ENCODE results near the gene PTPN11.

The PTPN11 gene

DNA sequence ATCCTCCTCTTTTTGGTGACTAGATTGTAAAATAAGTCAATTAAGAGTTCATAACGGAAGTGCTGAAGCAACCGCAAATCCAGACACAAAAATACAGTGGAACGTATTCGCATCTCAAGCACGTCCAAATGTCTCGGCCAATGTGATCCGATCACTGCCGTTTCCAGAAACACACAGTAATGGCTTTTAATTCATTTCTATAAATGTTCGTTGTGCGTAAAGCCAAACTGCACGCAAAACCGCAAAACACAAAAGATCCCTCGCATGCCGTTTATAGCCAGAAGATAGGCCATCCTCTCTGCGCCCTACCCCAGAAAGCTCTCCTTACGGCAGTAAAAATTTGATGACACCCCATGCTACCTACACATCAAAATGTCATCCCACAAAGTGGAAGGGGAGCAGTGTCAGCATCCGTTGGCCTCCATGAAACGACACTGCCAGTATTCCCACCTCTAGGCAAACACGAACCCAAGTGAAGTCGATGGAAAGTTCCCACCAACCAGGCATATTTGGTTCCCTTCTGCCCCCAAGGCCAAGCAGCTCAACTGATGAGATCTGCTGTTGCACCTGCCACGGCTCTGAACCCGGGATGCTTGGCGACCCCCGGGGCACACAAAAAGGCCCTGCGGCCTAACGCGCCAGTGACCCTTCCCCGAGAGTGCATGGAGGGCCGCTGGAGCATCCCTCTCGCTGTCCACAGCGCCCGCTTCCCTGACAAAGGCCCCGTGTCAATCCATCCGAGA is 37.9 kb upstream of the PTPN11 start:
- H3K4me3 ChIP-seq (replicated peaks; ENCODE audit: low read depth, low read length), result peak overlapping the region; percentile 84
- no peak for DNase-seq (ENCODE audit: extremely low read depth, insufficient read length)
- no peaks in the 10 kb centered on the region for H3K36me3 ChIP-seq (ENCODE audit: control insufficient read depth, insufficient read depth, low read length)
- no peaks in the 10 kb centered on the region for H3K27me3 ChIP-seq (replicated peaks; ENCODE audit: control insufficient read depth, insufficient read depth, low read length)
- TF ChIP-seq, protein P1, sequence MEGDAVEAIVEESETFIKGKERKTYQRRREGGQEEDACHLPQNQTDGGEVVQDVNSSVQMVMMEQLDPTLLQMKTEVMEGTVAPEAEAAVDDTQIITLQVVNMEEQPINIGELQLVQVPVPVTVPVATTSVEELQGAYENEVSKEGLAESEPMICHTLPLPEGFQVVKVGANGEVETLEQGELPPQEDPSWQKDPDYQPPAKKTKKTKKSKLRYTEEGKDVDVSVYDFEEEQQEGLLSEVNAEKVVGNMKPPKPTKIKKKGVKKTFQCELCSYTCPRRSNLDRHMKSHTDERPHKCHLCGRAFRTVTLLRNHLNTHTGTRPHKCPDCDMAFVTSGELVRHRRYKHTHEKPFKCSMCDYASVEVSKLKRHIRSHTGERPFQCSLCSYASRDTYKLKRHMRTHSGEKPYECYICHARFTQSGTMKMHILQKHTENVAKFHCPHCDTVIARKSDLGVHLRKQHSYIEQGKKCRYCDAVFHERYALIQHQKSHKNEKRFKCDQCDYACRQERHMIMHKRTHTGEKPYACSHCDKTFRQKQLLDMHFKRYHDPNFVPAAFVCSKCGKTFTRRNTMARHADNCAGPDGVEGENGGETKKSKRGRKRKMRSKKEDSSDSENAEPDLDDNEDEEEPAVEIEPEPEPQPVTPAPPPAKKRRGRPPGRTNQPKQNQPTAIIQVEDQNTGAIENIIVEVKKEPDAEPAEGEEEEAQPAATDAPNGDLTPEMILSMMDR (IDR thresholded peaks at IDR 0.05; ENCODE audit: insufficient read depth, low read length, poor library complexity, severe bottlenecking), result no peak

DNA sequence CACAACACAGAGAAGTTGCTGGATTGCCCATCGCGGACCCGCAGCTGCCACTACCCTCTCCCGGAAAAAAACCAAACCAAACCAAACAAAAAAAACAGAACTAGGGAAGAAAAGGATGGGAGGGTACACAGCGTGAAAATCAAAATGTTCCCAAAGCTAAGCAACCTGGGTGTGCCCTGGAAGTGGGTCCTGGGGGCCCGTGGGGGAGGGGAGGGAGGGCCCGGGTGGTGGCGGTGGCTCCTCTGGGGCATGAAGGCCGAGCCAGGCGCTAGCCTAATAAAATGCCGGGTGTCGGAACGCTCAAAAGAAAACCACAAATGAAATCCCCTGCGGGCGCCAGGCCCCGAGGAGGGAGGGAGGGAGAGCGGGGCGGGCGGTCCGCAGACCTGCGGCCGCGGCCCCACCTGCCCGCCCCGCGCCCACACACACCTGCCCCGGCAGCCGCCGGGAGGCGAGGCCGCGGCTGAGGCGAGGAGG is 37.3 kb upstream of the PTPN11 start:
- peak; percentile 75 for DNase-seq (ENCODE audit: extremely low read depth, insufficient read length)

DNA sequence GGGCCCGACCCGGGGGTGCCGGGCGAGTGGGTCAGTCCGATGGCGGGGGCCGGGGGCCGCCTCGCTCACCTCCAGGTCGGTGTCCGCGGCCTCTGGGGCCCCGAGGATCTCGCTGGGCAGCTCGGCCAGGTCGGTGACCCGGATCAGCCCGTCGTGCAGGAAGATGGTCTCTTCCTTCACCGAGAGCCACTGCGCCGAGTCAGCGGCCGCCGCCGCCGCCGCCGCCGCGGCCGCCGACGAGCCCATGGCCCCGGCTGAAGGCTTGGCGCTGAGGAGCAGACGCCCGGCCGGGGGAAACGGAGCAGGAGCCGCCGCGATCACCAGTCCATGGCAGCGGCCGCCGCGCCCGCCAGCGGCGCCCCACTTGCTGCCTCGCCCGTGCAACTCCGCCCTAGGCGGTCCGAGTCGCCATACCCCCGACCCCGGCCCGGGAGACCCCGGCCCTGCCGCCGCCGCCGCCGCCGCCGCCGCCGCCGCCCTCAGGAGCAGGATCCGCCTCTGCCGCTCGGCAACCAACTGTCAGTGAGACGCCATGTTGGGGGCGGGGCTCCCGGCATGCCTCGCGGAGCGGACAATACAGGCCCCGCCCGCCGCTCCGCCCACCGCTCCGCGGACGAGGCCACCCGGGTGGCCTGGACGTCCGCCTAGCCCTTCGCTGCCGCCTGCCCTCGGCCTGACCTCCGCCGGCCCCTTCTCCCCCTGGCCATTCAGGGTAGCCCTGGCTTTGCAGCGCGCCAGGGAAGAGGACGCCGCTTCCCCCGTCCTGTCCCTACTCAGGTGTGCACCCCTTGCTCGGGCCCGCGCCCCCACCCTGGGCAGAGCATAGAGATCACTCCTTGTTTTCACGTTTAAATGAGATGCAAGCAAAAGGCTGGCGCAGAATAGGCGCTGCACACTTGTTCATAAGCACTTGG is 36.6 kb upstream of the PTPN11 start, which contains the start of gene HECTD4:
Gene HECTD4, minus strand, starts transcription at position 549 of the 914 bp plus-strand sequence. Its CDS starts 303 bp downstream, at position 246.
- Histone ChIP-seq H3K27me3 (replicated peaks; ENCODE audit: control insufficient read depth, insufficient read depth, low read length) (no peaks in the 10 kb centered on the region), H3K4me3 (replicated peaks; ENCODE audit: low read depth, low read length) (peak within 1 kb of the TSS; percentile 84), H3K36me3 (ENCODE audit: control insufficient read depth, insufficient read depth, low read length) (no peaks in the 10 kb centered on the region)
- TF ChIP-seq, protein P1 (IDR thresholded peaks at IDR 0.05; ENCODE audit: insufficient read depth, low read length, poor library complexity, severe bottlenecking), result no peak
- DNase-seq (ENCODE audit: extremely low read depth, insufficient read length), result peak; percentile 90

More for the DNA sequence above, 37.3 kb upstream of the PTPN11 start:
- Histone ChIP-seq H3K4me3 (replicated peaks; ENCODE audit: low read depth, low read length) (peak overlapping the region; percentile 84), H3K36me3 (ENCODE audit: control insufficient read depth, insufficient read depth, low read length) (no peaks in the 10 kb centered on the region), H3K27me3 (replicated peaks; ENCODE audit: control insufficient read depth, insufficient read depth, low read length) (no peaks in the 10 kb centered on the region)
- TF ChIP-seq, protein P1 (IDR thresholded peaks at IDR 0.05; ENCODE audit: insufficient read depth, low read length, poor library complexity, severe bottlenecking), result no peak

DNA sequence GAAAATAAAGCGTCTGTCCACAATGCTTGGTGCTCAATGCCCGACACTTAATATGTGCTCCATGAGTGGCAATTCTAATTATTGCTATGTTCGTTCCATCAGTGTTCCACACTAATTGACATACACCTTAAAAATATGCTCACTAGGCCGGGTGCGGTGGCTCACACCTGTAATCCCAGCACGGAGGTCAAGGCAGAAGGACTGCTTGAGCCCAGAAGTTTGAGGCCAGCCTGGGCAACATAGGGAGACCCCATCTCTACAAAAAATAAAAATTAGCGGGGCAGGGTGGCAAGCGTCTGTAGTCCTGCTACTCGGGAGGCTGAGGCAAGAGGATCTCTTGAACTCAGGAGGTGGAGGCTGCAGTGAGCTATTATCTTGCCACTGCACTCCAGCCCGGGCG is 35.9 kb upstream of the PTPN11 start:
- Histone ChIP-seq H3K36me3 (ENCODE audit: control insufficient read depth, insufficient read depth, low read length) (no peaks in the 10 kb centered on the region), H3K4me3 (replicated peaks; ENCODE audit: low read depth, low read length) (peak overlapping the region; percentile 84)
- TF ChIP-seq, protein P1 (IDR thresholded peaks at IDR 0.05; ENCODE audit: insufficient read depth, low read length, poor library complexity, severe bottlenecking), result no peak

DNA sequence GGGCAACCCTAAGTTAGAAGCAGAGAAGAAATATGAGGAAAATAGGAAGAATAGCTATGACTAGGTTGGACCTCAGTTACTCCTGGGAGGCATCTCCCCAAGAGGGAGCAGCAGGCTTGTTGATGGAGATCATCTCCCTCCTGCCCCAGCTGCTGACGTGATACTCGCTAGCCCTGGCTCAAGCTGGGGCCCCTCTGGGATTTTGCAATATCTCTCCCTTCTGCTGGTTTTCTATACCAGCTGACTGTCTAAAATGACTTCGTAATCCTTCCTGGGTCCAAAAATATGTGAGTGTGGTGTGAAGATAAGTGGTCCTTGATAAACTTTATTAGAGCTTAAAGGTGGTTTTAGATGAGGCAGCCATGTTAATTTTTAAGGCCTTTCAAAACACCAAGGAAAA is 32.0 kb upstream of the PTPN11 start:
- DNase-seq (ENCODE audit: extremely low read depth, insufficient read length), result no peak
- Histone ChIP-seq H3K27me3 (replicated peaks; ENCODE audit: control insufficient read depth, insufficient read depth, low read length) (no peaks in the 10 kb centered on the region), H3K36me3 (ENCODE audit: control insufficient read depth, insufficient read depth, low read length) (no peaks in the 10 kb centered on the region), H3K4me3 (replicated peaks; ENCODE audit: low read depth, low read length) (no peak overlapping the region)
- TF ChIP-seq, protein P1 (IDR thresholded peaks at IDR 0.05; ENCODE audit: insufficient read depth, low read length, poor library complexity, severe bottlenecking), result no peak

More for the DNA sequence above, 35.9 kb upstream of the PTPN11 start:
- no peak for DNase-seq (ENCODE audit: extremely low read depth, insufficient read length)
- no peaks in the 10 kb centered on the region for H3K27me3 ChIP-seq (replicated peaks; ENCODE audit: control insufficient read depth, insufficient read depth, low read length)
